ENCODE results near the gene NKG7. TPM values are rescaled to one million over a fixed set of nuclear protein-coding genes. Genes with fewer than 3 reads are reported as not detected.

The NKG7 gene
- total RNA-seq, 2 experiments from 2014 or later, result 835 to 848 TPM

- ChIA-PET POLR2A (interaction anchor here (1.0 kb wide), 1 partner anchor 12 kb away, joined by 3 read pairs; no protein-coding TSS in a partner anchor), CTCF (interaction anchor here (0.7 to 1.0 kb wide), 3 partner anchors 80 to 824 kb away, joined by 4 to 6 read pairs (median 5); no protein-coding TSS in a partner anchor)
These were observed 45.1 kb downstream of the NKG7 start for GRCh38 chr19:51327066-51328001.

- POLR2A ChIA-PET, result interaction anchor here (1.0 kb wide), 1 partner anchor 13 kb away, joined by 3 read pairs; no protein-coding TSS in a partner anchor
- CTCF ChIA-PET, result no interaction called here
These were observed 46.0 kb downstream of the NKG7 start for GRCh38 chr19:51326216-51327065.

GRCh38 chr19:51325161-51325976 lies 47.1 kb downstream of the NKG7 start:
- ChIA-PET POLR2A (no interaction called here), CTCF (interaction anchor here (0.6 kb wide), 1 partner anchor 72 kb away, joined by 3 read pairs; no protein-coding TSS in a partner anchor)

GRCh38 chr19:51324167-51324481 lies 48.3 kb downstream of the NKG7 start:
- POLR2A ChIA-PET, result no interaction called here
- CTCF ChIA-PET, result no interaction called here

GRCh38 chr19:51323481-51324166 lies 48.8 kb downstream of the NKG7 start:
- ChIA-PET CTCF (no interaction called here), POLR2A (no interaction called here)

GRCh38 chr19:51321799-51322198 lies 50.7 kb downstream of the NKG7 start:
- ChIA-PET CTCF (no interaction called here), POLR2A (no interaction called here)

Other genes starting within 250 kb of the NKG7 start
- gene SIGLEC9, start 247.7 kb downstream of the NKG7 start, total RNA-seq, result under 1 TPM; 0.29 to 0.48 TPM
- gene SIGLEC7, start 230.4 kb downstream of the NKG7 start, total RNA-seq, result not detected
- gene CD33, start 147.6 kb downstream of the NKG7 start, total RNA-seq, result under 1 TPM in 1 of 2 experiments, not detected in 1; 0.13 TPM
- not detected for gene SIGLECL1, start 121.6 kb downstream of the NKG7 start, total RNA-seq
- under 1 TPM; 0.19 to 0.21 TPM for gene IGLON5, start 61.0 kb downstream of the NKG7 start, total RNA-seq
- 1 to 10 TPM; 3.3 to 3.8 TPM for gene VSIG10L, start 30.5 kb downstream of the NKG7 start, total RNA-seq
- 100 to 1,000 TPM; 127 to 130 TPM for gene ETFB, start 6.3 kb downstream of the NKG7 start, total RNA-seq
- gene CLDND2, start 3.7 kb downstream of the NKG7 start, total RNA-seq, result 10 to 100 TPM; 21.6 to 22.3 TPM
- gene LIM2, start 15.3 kb upstream of the NKG7 start, total RNA-seq, result 1 to 10 TPM in 1 of 2 experiments, under 1 TPM in 1; 0.31 to 1.2 TPM
- under 1 TPM in 1 of 2 experiments, not detected in 1; 0.19 TPM for gene C19orf84, start 17.9 kb upstream of the NKG7 start, total RNA-seq
- 1 to 10 TPM; 1.2 to 1.8 TPM for gene SIGLEC10, start 45.0 kb upstream of the NKG7 start, total RNA-seq
- not detected for gene SIGLEC8, start 85.8 kb upstream of the NKG7 start, total RNA-seq
- not detected for gene CEACAM18, start 105.9 kb upstream of the NKG7 start, total RNA-seq
- gene SIGLEC12, start 129.1 kb upstream of the NKG7 start, total RNA-seq, result 1 to 10 TPM; 1.5 to 1.6 TPM
- gene SIGLEC6, start 159.0 kb upstream of the NKG7 start, total RNA-seq, result not detected
- gene ZNF175, start 198.6 kb upstream of the NKG7 start, total RNA-seq, result 10 to 100 TPM; 11.3 to 12.9 TPM

Data from activated CD8-positive, alpha-beta memory T cell treated with anti-CD3 and anti-CD28 coated beads for 36 hours (primary cell).